GM23338 (cell line): ENCODE results near the gene MCM3. TPM values are rescaled to one million over a fixed set of nuclear protein-coding genes. Genes with fewer than 3 reads are reported as not detected.

ENCODE experiments used
- ATAC-seq: fragments of 200-7000 bp; cut with Tn5 transposase; 3 replicates; pipeline ENCODE4 v1.9.1; 2020
- DNase-seq: peaks from one replicate; pipeline ENCODE4 v3.0.0-alpha.2; 2015; ENCODE audit warnings: low spot score
- H2AFZ ChIP-seq: fragments of 200-600 bp; sonication (generic); 2 replicates; pipeline ENCODE4 v1.8.0; 2016; ENCODE audit warnings: antibody characterized with exemption, mild to moderate bottlenecking, moderate library complexity
- H3F3A ChIP-seq: fragments of 200-600 bp; sonication (generic); replicated peaks from 2 replicates; pipeline ENCODE4 v1.8.0; 2017; ENCODE audit warnings: antibody characterized with exemption, mixed run types, low read depth
- H3K27ac ChIP-seq: fragments of 200-600 bp; sonication (generic); 2 replicates; pipeline ENCODE4 v1.6.1; 2016; ENCODE audit warnings: low read depth
- H3K27me3 ChIP-seq: fragments of 200-600 bp; sonication (generic); 2 replicates; pipeline ENCODE4 v1.8.0; 2016; ENCODE audit warnings: mild to moderate bottlenecking, mixed run types, moderate library complexity; ENCODE audit not compliant: insufficient read depth
- H3K36me3 ChIP-seq: fragments of 200-600 bp; sonication (generic); 2 replicates; pipeline ENCODE4 v1.8.0; 2016; ENCODE audit warnings: mild to moderate bottlenecking; ENCODE audit not compliant: insufficient read depth
- H3K4me1 ChIP-seq: fragments of 200-600 bp; sonication (generic); 2 replicates; pipeline ENCODE4 v1.8.0; 2016; ENCODE audit warnings: mild to moderate bottlenecking, moderate library complexity; ENCODE audit not compliant: insufficient read depth
- H3K4me2 ChIP-seq: fragments of 200-600 bp; sonication (generic); 2 replicates; pipeline ENCODE4 v1.7.1; 2017; ENCODE audit warnings: mixed run types
- H3K4me3 ChIP-seq: fragments of 200-600 bp; sonication (generic); 2 replicates; pipeline ENCODE4 v1.6.1; 2016; ENCODE audit warnings: mixed run types
- H3K79me2 ChIP-seq: fragments of 200-600 bp; sonication (generic); replicated peaks from 2 replicates; pipeline ENCODE4 v1.8.0; 2017; ENCODE audit warnings: mild to moderate bottlenecking; ENCODE audit not compliant: insufficient read depth
- H3K9me2 ChIP-seq: fragments of 200-600 bp; sonication (generic); 2 replicates; pipeline ENCODE4 v1.8.0; 2017; ENCODE audit not compliant: insufficient read depth
- H4K20me1 ChIP-seq: fragments of 200-600 bp; sonication (generic); replicated peaks from 2 replicates; pipeline ENCODE4 v1.8.0; 2017; ENCODE audit warnings: mild to moderate bottlenecking; ENCODE audit not compliant: insufficient read depth
- H3K27ac Mint-ChIP-seq: 2 replicates; pipeline ENCODE4 v1.8.0; 2020; ENCODE audit warnings: inconsistent platforms, mild to moderate bottlenecking, moderate library complexity, mixed read lengths
- H3K27me3 Mint-ChIP-seq: 3 replicates; pipeline ENCODE4 v1.8.0; 2022; ENCODE audit warnings: low read depth, mild to moderate bottlenecking, moderate library complexity, mixed read lengths, inconsistent platforms; ENCODE audit not compliant: insufficient read depth, poor library complexity
- H3K36me3 Mint-ChIP-seq: 3 replicates; pipeline ENCODE4 v1.8.0; 2021; ENCODE audit warnings: low read depth, mild to moderate bottlenecking, inconsistent platforms, moderate library complexity, mixed read lengths
- H3K4me1 Mint-ChIP-seq: 3 replicates; pipeline ENCODE4 v1.8.0; 2020; ENCODE audit warnings: mild to moderate bottlenecking, inconsistent platforms, mixed read lengths
- H3K4me3 Mint-ChIP-seq: 3 replicates; pipeline ENCODE4 v1.8.0; 2021; ENCODE audit warnings: moderate library complexity, mild to moderate bottlenecking, inconsistent platforms, mixed read lengths
- H3K9me3 Mint-ChIP-seq: 3 replicates; pipeline ENCODE4 v1.8.0; 2020; ENCODE audit warnings: moderate library complexity, mild to moderate bottlenecking, inconsistent platforms, mixed read lengths
- ETS1 ChIP-seq: IDR thresholded peaks from 2 replicates; pipeline ENCODE4 v1.6.1; 2016; ENCODE audit warnings: antibody characterized with exemption
- EZH2phosphoT487 ChIP-seq: fragments of 200-600 bp; sonication (generic); IDR thresholded peaks from one replicate; pipeline ENCODE4 v1.8.1; 2018; ENCODE audit warnings: antibody characterized with exemption; ENCODE audit not compliant: unreplicated experiment
- NANOG ChIP-seq: IDR thresholded peaks from 2 replicates; pipeline ENCODE4 v1.6.1; 2016; ENCODE audit warnings: antibody characterized with exemption, borderline replicate concordance
- STAT1 ChIP-seq: IDR thresholded peaks from one replicate; pipeline ENCODE4 v1.6.1; 2016; ENCODE audit warnings: antibody characterized with exemption; ENCODE audit not compliant: unreplicated experiment
- ZNF114 ChIP-seq: fragments of 250-450 bp; sonication (Bioruptor Pico); IDR thresholded peaks from 2 replicates; pipeline ENCODE4 v1.5.0; 2020; ENCODE audit warnings: mild to moderate bottlenecking, moderate library complexity
- ZNF462 ChIP-seq: fragments of 250-450 bp; sonication (Bioruptor Pico); IDR thresholded peaks from 2 replicates; pipeline ENCODE4 v1.5.0; 2020; ENCODE audit warnings: mild to moderate bottlenecking, moderate library complexity
- polyA plus RNA-seq: library from polyadenylated mRNA; unstranded; fragments of >200 nt; fragmentation: Nextera tagmentation; extraction: Ambion mirVana; gene quantifications from 2 replicates; pipeline ENCODE4 v1.2.1, GENCODE V29; 2016
- total RNA-seq: library from RNA; depleted of rRNA; stranded (reverse); fragments of >200 nt; shearing (Covaris generic); gene quantifications from 2 replicates; pipeline ENCODE4 v1.2.3, GENCODE V29; 2014

MCM3 gene
- total and polyA plus RNA-seq, 2 experiments from 2014 or later: 157 to 369 TPM

- H3K27ac Mint-ChIP-seq: no peak overlapping the region
- Histone ChIP-seq H3K9me2 (peaks cover 9% of the 10 kb centered on the region; the same call in 1 of the 2 replicates), H3K4me2 (no peak overlapping the region), H2AFZ (no peak overlapping the region), H3K27ac (no peak overlapping the region), H3K36me3 (no peaks in the 10 kb centered on the region), H3F3A (no peaks in the 10 kb centered on the region), H3K27me3 (no peaks in the 10 kb centered on the region), H3K4me3 (no peak overlapping the region), H4K20me1 (no peaks in the 10 kb centered on the region), H3K4me1 (no peaks in the 10 kb centered on the region), H3K79me2 (no peaks in the 10 kb centered on the region)
- no peaks in the 10 kb centered on the region; the same call in 2 of the 3 replicates for H3K9me3 Mint-ChIP-seq
- TF ChIP-seq EZH2phosphoT487: no peak
- TF ChIP-seq ZNF114 (CRISPR knock-in tag): no peak
- TF ChIP-seq NANOG: no peak
- TF ChIP-seq ETS1: no peak
- TF ChIP-seq ZNF462: no peak
- no peak for TF ChIP-seq STAT1
- no peak for ATAC-seq
- H3K27me3 Mint-ChIP-seq: peaks cover 2% of the 10 kb centered on the region
- H3K4me3 Mint-ChIP-seq: no peak overlapping the region
- no peaks in the 10 kb centered on the region for H3K4me1 Mint-ChIP-seq
- no peaks in the 10 kb centered on the region; the same call in 2 of the 3 replicates for H3K36me3 Mint-ChIP-seq
- no peak for DNase-seq
Measured at GRCh38 chr6:52227495-52227894, 57.0 kb downstream of the MCM3 start.
